HepG2 (cell line): ENCODE results near the gene LZTFL1. TPM values are rescaled to one million over a fixed set of nuclear protein-coding genes. Genes with fewer than 3 reads are reported as not detected.

Source experiments
- ATF1 ChIP-seq: IDR thresholded peaks from 2 replicates; pipeline ENCODE4 v1.6.1; 2016; ENCODE audit warnings: mild to moderate bottlenecking, control low read depth
- BRCA1 ChIP-seq: sonication (generic); formaldehyde crosslinking; IDR thresholded peaks from 2 replicates; pipeline ENCODE4 v1.4.0; 2020; ENCODE audit warnings: missing genetic modification reagents
- CHD2 ChIP-seq: IDR thresholded peaks from 2 replicates; pipeline ENCODE4 v1.6.1; 2011; ENCODE audit warnings: low read depth, low read length, improper control_type of control experiment
- CREM ChIP-seq, 2 experiments: sonication (generic) in 1 of 2; formaldehyde crosslinking in 1 of 2; IDR thresholded peaks; 2 replicates each; pipeline versions ENCODE4 v1.4.0 to v1.6.1; 2016 to 2020; ENCODE audit warnings: antibody characterized with exemption in 1 of 2, mild to moderate bottlenecking in 1 of 2, missing genetic modification reagents in 1 of 2
- KLF12 ChIP-seq: sonication (generic); formaldehyde crosslinking; IDR thresholded peaks from 2 replicates; pipeline ENCODE4 v1.4.0; 2020; ENCODE audit warnings: missing genetic modification reagents, borderline replicate concordance
- MXD4 ChIP-seq: IDR thresholded peaks from 2 replicates; pipeline ENCODE4 v1.6.1; 2016; ENCODE audit warnings: mild to moderate bottlenecking, missing biosample characterization, missing genetic modification reagents
- SALL1 ChIP-seq: sonication (generic); formaldehyde crosslinking; IDR thresholded peaks from 2 replicates; pipeline ENCODE4 v1.8.0; 2022; ENCODE audit warnings: mild to moderate bottlenecking, missing genetic modification reagents
- ZBTB21 ChIP-seq: sonication (generic); formaldehyde crosslinking; IDR thresholded peaks from 2 replicates; pipeline ENCODE4 v1.4.0; 2020; ENCODE audit warnings: missing genetic modification reagents
- ZFP37 ChIP-seq: sonication (generic); formaldehyde crosslinking; IDR thresholded peaks from 2 replicates; pipeline ENCODE4 v1.4.0; 2020; ENCODE audit warnings: missing genetic modification reagents, borderline replicate concordance
- ZFX ChIP-seq: sonication (generic); formaldehyde crosslinking; IDR thresholded peaks from 2 replicates; pipeline ENCODE4 v1.4.0; 2020; ENCODE audit warnings: mild to moderate bottlenecking, low read depth, missing genetic modification reagents, moderate library complexity
- ZMYM3 ChIP-seq: sonication (generic); formaldehyde crosslinking; IDR thresholded peaks from 2 replicates; pipeline ENCODE4 v1.5.1; 2020; ENCODE audit warnings: mild to moderate bottlenecking, missing genetic modification reagents
- ZNF282 ChIP-seq: fragments of 450-650 bp; IDR thresholded peaks from 2 replicates; pipeline ENCODE4 v1.6.1; 2018; ENCODE audit not compliant: partially characterized antibody
- ZNF33B ChIP-seq: sonication (generic); formaldehyde crosslinking; IDR thresholded peaks from 2 replicates; pipeline ENCODE4 v1.5.1; 2020; ENCODE audit warnings: mild to moderate bottlenecking, missing genetic modification reagents
- ZNF619 ChIP-seq: sonication (generic); formaldehyde crosslinking; IDR thresholded peaks from 2 replicates; pipeline ENCODE4 v1.4.0; 2020; ENCODE audit warnings: mild to moderate bottlenecking, missing genetic modification reagents
- polyA plus RNA-seq, 8 experiments: library from polyadenylated mRNA; depleted of rRNA in 3 of 8; stranded (reverse) in 7 of 8; unstranded in 1 of 8; fragments of >200 nt; fragmentation: Illumina TruSeq in 4 of 8; extraction: Trizol in 4 of 8; gene quantifications; 2 replicates each; pipeline versions ENCODE4 v1.2.1 to v1.2.3, GENCODE V29; 2011 to 2016; ENCODE audit warnings: low read depth in 4 of 8, missing spikeins in 1 of 8, mixed read lengths in 1 of 8; ENCODE audit not compliant: insufficient read depth in 1 of 8
- total RNA-seq, 5 experiments: library from RNA; depleted of rRNA; stranded (reverse); fragments of >200 nt; fragmentation: Illumina TruSeq; extraction: Trizol; gene quantifications; 2 replicates each; pipeline ENCODE4 v1.2.3, GENCODE V29; 2016; ENCODE audit warnings: low read depth in 1 of 5
- TF ChIP-seq, protein P1 (sequence below): sonication (generic); formaldehyde crosslinking; IDR thresholded peaks from 2 replicates; pipeline ENCODE4 v1.5.1; 2020; ENCODE audit warnings: missing genetic modification reagents, mild to moderate bottlenecking, borderline replicate concordance
- TF ChIP-seq, protein P2 (sequence below): sonication (generic); formaldehyde crosslinking; IDR thresholded peaks from 2 replicates; pipeline ENCODE4 v1.4.0; 2020; ENCODE audit warnings: missing genetic modification reagents, borderline replicate concordance
- TF ChIP-seq, protein P3 (sequence below), 2 experiments: sonication (generic) in 1 of 2; formaldehyde crosslinking in 1 of 2; IDR thresholded peaks; 2 replicates each; pipeline versions ENCODE4 v1.4.0 to v1.6.1; 2016 to 2020; ENCODE audit warnings: borderline replicate concordance in 1 of 2, low read depth in 1 of 2, mild to moderate bottlenecking in 1 of 2, missing genetic modification reagents in 1 of 2

Gene LZTFL1
- total and polyA plus RNA-seq, 2 of the 13 experiments (the other 11 are each of a cell fraction or from before 2014, with no cell fraction given) = 16.6 to 17.2 TPM

DNA sequence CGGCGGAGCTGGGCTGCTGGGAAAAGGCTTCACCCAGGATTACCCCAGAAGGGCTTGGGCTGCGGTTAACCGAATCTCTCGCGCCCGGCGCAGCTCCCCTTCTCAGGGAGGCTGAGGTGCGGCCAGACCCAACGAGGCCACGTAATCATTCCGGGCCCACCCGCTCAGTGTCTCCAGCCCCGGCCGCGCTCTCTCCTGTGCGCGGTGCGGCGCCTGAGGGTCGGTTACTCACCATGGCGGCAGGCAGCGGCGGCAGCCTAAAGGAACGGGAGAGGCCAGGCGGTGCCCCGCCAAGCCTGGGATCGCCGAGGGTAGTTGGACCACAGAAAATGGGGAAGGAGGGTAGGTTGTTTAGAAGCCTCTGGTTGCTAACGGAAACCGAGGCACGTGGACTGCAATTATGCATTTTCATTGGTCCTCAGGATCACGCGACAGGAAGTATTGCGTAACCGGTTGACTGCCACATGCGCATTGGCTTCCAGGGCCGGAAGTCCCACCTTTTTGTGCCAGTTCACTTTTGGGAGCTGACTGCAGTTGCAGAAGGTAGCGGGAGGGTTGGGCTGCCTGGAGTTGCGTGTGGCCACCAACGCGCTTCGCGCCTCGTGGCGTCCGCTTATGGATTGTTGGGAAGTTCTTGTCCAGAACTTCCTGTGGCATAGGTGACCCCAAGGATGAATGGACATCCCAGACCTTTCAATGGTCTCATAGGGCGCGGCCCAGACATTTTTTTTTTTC is at the start of gene LZTFL1 (continued):
- TF ChIP-seq, protein P1, sequence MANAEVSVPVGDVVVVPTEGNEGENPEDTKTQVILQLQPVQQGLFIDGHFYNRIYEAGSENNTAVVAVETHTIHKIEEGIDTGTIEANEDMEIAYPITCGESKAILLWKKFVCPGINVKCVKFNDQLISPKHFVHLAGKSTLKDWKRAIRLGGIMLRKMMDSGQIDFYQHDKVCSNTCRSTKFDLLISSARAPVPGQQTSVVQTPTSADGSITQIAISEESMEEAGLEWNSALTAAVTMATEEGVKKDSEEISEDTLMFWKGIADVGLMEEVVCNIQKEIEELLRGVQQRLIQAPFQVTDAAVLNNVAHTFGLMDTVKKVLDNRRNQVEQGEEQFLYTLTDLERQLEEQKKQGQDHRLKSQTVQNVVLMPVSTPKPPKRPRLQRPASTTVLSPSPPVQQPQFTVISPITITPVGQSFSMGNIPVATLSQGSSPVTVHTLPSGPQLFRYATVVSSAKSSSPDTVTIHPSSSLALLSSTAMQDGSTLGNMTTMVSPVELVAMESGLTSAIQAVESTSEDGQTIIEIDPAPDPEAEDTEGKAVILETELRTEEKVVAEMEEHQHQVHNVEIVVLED (CRISPR knock-in tag) = peak; percentile 46; the same call in 1 of the 2 replicates
- peak; percentile 84 for TF ChIP-seq ZFX
- peak; percentile 50; the same call in 1 of the 2 replicates for TF ChIP-seq ATF1
- TF ChIP-seq ZFP37 (CRISPR knock-in tag) = peak; percentile 76; the same call in 1 of the 2 replicates
- TF ChIP-seq KLF12 = peak; percentile 63
- peak; percentile 30; the same call in 1 of the 2 replicates for TF ChIP-seq CREM (IDR thresholded peaks at IDR 0.05)
- no peak for TF ChIP-seq CREM (CRISPR knock-in tag; IDR thresholded peaks at IDR 0.05)
- TF ChIP-seq, protein P2, sequence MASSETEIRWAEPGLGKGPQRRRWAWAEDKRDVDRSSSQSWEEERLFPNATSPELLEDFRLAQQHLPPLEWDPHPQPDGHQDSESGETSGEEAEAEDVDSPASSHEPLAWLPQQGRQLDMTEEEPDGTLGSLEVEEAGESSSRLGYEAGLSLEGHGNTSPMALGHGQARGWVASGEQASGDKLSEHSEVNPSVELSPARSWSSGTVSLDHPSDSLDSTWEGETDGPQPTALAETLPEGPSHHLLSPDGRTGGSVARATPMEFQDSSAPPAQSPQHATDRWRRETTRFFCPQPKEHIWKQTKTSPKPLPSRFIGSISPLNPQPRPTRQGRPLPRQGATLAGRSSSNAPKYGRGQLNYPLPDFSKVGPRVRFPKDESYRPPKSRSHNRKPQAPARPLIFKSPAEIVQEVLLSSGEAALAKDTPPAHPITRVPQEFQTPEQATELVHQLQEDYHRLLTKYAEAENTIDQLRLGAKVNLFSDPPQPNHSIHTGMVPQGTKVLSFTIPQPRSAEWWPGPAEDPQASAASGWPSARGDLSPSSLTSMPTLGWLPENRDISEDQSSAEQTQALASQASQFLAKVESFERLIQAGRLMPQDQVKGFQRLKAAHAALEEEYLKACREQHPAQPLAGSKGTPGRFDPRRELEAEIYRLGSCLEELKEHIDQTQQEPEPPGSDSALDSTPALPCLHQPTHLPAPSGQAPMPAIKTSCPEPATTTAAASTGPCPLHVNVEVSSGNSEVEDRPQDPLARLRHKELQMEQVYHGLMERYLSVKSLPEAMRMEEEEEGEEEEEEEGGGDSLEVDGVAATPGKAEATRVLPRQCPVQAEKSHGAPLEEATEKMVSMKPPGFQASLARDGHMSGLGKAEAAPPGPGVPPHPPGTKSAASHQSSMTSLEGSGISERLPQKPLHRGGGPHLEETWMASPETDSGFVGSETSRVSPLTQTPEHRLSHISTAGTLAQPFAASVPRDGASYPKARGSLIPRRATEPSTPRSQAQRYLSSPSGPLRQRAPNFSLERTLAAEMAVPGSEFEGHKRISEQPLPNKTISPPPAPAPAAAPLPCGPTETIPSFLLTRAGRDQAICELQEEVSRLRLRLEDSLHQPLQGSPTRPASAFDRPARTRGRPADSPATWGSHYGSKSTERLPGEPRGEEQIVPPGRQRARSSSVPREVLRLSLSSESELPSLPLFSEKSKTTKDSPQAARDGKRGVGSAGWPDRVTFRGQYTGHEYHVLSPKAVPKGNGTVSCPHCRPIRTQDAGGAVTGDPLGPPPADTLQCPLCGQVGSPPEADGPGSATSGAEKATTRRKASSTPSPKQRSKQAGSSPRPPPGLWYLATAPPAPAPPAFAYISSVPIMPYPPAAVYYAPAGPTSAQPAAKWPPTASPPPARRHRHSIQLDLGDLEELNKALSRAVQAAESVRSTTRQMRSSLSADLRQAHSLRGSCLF (CRISPR knock-in tag) = 0 out of 2 replicates have a peak, but pooled peaks have one; percentile 36
- TF ChIP-seq ZNF282 = no peak
- peak; percentile 48; the same call in 1 of the 2 replicates for TF ChIP-seq BRCA1 (CRISPR knock-in tag)
- TF ChIP-seq, protein P3, sequence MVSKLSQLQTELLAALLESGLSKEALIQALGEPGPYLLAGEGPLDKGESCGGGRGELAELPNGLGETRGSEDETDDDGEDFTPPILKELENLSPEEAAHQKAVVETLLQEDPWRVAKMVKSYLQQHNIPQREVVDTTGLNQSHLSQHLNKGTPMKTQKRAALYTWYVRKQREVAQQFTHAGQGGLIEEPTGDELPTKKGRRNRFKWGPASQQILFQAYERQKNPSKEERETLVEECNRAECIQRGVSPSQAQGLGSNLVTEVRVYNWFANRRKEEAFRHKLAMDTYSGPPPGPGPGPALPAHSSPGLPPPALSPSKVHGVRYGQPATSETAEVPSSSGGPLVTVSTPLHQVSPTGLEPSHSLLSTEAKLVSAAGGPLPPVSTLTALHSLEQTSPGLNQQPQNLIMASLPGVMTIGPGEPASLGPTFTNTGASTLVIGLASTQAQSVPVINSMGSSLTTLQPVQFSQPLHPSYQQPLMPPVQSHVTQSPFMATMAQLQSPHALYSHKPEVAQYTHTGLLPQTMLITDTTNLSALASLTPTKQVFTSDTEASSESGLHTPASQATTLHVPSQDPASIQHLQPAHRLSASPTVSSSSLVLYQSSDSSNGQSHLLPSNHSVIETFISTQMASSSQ (IDR thresholded peaks at IDR 0.05; ENCODE audit: low read depth) = no peak
- TF ChIP-seq, protein P3 (CRISPR knock-in tag; IDR thresholded peaks at IDR 0.05; ENCODE audit: borderline replicate concordance) = peak; percentile 67; the same call in 1 of the 2 replicates
- 0 out of 2 replicates have a peak, but pooled peaks have one; percentile 14 for TF ChIP-seq ZNF33B (CRISPR knock-in tag)
- TF ChIP-seq MXD4 = peak; percentile 61; the same call in 1 of the 2 replicates
- TF ChIP-seq CHD2 = no peak
- TF ChIP-seq ZMYM3 (CRISPR knock-in tag) = 0 out of 2 replicates have a peak, but pooled peaks have one; percentile 38
- peak; percentile 74 for TF ChIP-seq SALL1
- TF ChIP-seq ZBTB21 (CRISPR knock-in tag) = no peak
- 0 out of 2 replicates have a peak, but pooled peaks have one; percentile 5 for TF ChIP-seq ZNF619 (CRISPR knock-in tag)
